CD4-positive, alpha-beta T cell treated with Interleukin-6 for 4 hours (primary cell): ENCODE measurements around the gene STK25.
"Not testable (repeated sequence)": the region's sequence is repeated elsewhere in the genome, so short reads cannot be mapped to it uniquely, and the experiment has no call there.

Experiments used
- DNase-seq: peaks from one replicate; pipeline ENCODE4 v3.0.0-alpha.2; 2020; ENCODE audit warnings: mixed read lengths

STK25 gene

GRCh38 chr2:241539616-241540374, 31.4 kb upstream of the STK25 start:
- DNase-seq = no peak

GRCh38 chr2:241538838-241539615, 30.6 kb upstream of the STK25 start:
- DNase-seq = no peak

GRCh38 chr2:241535871-241536655, 27.7 kb upstream of the STK25 start:
- no peak for DNase-seq

GRCh38 chr2:241534701-241535375, 26.5 kb upstream of the STK25 start:
- no peak for DNase-seq

- DNase-seq = no peak
These were observed 25.9 kb upstream of the STK25 start for GRCh38 chr2:241534293-241534692.

- no peak for DNase-seq
These were observed 24.6 kb upstream of the STK25 start for GRCh38 chr2:241532733-241533601.

GRCh38 chr2:241532168-241532567, 23.8 kb upstream of the STK25 start:
- DNase-seq = no peak

GRCh38 chr2:241531161-241531722, 22.9 kb upstream of the STK25 start:
- DNase-seq = no peak

- DNase-seq = no peak
These were observed 22.2 kb upstream of the STK25 start for GRCh38 chr2:241530571-241530970.

- not testable (repeated sequence) for DNase-seq
These were observed 17.7 kb upstream of the STK25 start for GRCh38 chr2:241525818-241526780.

- no peak for DNase-seq
These were observed 14.1 kb upstream of the STK25 start for GRCh38 chr2:241522477-241522876.

- DNase-seq = no peak
These were observed 11.3 kb upstream of the STK25 start for GRCh38 chr2:241519669-241520068.

- no peak for DNase-seq
These were observed 8.9 kb upstream of the STK25 start for GRCh38 chr2:241517297-241517696.

- no peak for DNase-seq
These were observed 8.2 kb upstream of the STK25 start for GRCh38 chr2:241516520-241516965.

GRCh38 chr2:241514986-241515737, 6.8 kb upstream of the STK25 start:
- no peak for DNase-seq

- no peak for DNase-seq
These were observed 6.2 kb upstream of the STK25 start for GRCh38 chr2:241514553-241514952.

GRCh38 chr2:241511091-241511741, 2.8 kb upstream of the STK25 start:
- no peak for DNase-seq

GRCh38 chr2:241509155-241509784, 886 bp upstream of the STK25 start:
- no peak for DNase-seq
